ENCODE measurements around the gene CAMTA1. TPM values are rescaled to one million over a fixed set of nuclear protein-coding genes. Genes with fewer than 3 reads are reported as not detected.

Gene CAMTA1
- total RNA-seq, 1 donor from 2014 or later: 109 TPM

- H3K27me3 Mint-ChIP-seq (ENCODE audit: low read depth): peaks cover 14% of the 10 kb centered on the region
- H3K27ac Mint-ChIP-seq (ENCODE audit: unreplicated experiment): peak overlapping the region; percentile 45
- H3K4me1 Mint-ChIP-seq: peaks cover 62% of the 10 kb centered on the region
- TF ChIP-seq CTCF (conservative IDR thresholded peaks at IDR 0.05): no peak
- peak overlapping the region; percentile 21 for H3K4me3 Mint-ChIP-seq
- no peak for DNase-seq (ENCODE audit: low read depth, low spot score)
- no peaks in the 10 kb centered on the region for H3K9me3 Mint-ChIP-seq
- no peaks in the 10 kb centered on the region for H3K36me3 Mint-ChIP-seq (ENCODE audit: low read depth)
Observed at GRCh38 chr1:7252411-7253117, 467.3 kb downstream of the CAMTA1 start.

GRCh38 chr1:7253118-7253480, 467.8 kb downstream of the CAMTA1 start:
- TF ChIP-seq CTCF (conservative IDR thresholded peaks at IDR 0.05): no peak
- Mint-ChIP-seq H3K27ac (ENCODE audit: unreplicated experiment) (peak overlapping the region; percentile 76), H3K4me3 (no peak overlapping the region), H3K27me3 (ENCODE audit: low read depth) (peaks cover 10% of the 10 kb centered on the region), H3K4me1 (peaks cover 57% of the 10 kb centered on the region), H3K36me3 (ENCODE audit: low read depth) (no peaks in the 10 kb centered on the region), H3K9me3 (no peaks in the 10 kb centered on the region)
- DNase-seq (ENCODE audit: low read depth, low spot score): no peak

GRCh38 chr1:7253988-7254587, 468.8 kb downstream of the CAMTA1 start:
- no peaks in the 10 kb centered on the region for H3K9me3 Mint-ChIP-seq
- no peak overlapping the region for H3K27ac Mint-ChIP-seq (ENCODE audit: unreplicated experiment)
- H3K4me3 Mint-ChIP-seq: no peak overlapping the region
- H3K27me3 Mint-ChIP-seq (ENCODE audit: low read depth): peaks cover 10% of the 10 kb centered on the region
- no peak for TF ChIP-seq CTCF (conservative IDR thresholded peaks at IDR 0.05)
- no peaks in the 10 kb centered on the region for H3K36me3 Mint-ChIP-seq (ENCODE audit: low read depth)
- H3K4me1 Mint-ChIP-seq: peaks cover 47% of the 10 kb centered on the region
- no peak for DNase-seq (ENCODE audit: low read depth, low spot score)

- no peak for TF ChIP-seq CTCF (conservative IDR thresholded peaks at IDR 0.05)
- Mint-ChIP-seq H3K27ac (ENCODE audit: unreplicated experiment) (no peak overlapping the region), H3K27me3 (ENCODE audit: low read depth) (peaks cover 5% of the 10 kb centered on the region), H3K9me3 (no peaks in the 10 kb centered on the region), H3K36me3 (ENCODE audit: low read depth) (no peaks in the 10 kb centered on the region), H3K4me1 (peaks cover 41% of the 10 kb centered on the region), H3K4me3 (no peak overlapping the region)
- DNase-seq (ENCODE audit: low read depth, low spot score): no peak
Observed at GRCh38 chr1:7255303-7256058, 470.2 kb downstream of the CAMTA1 start.

GRCh38 chr1:7256526-7256925, 471.3 kb downstream of the CAMTA1 start:
- no peak overlapping the region for H3K4me3 Mint-ChIP-seq
- H3K27ac Mint-ChIP-seq (ENCODE audit: unreplicated experiment): no peak overlapping the region
- H3K4me1 Mint-ChIP-seq: peaks cover 32% of the 10 kb centered on the region
- TF ChIP-seq CTCF (conservative IDR thresholded peaks at IDR 0.05): no peak
- no peaks in the 10 kb centered on the region for H3K9me3 Mint-ChIP-seq
- peaks cover 2% of the 10 kb centered on the region for H3K27me3 Mint-ChIP-seq (ENCODE audit: low read depth)
- no peak for DNase-seq (ENCODE audit: low read depth, low spot score)
- no peaks in the 10 kb centered on the region for H3K36me3 Mint-ChIP-seq (ENCODE audit: low read depth)

Measured in neural crest cell (in vitro differentiated cells).